HepG2 (cell line): ENCODE data around the gene SYTL2.

Experiments
- CTCF ChIP-seq: sonication (generic); formaldehyde crosslinking; IDR thresholded peaks from 2 replicates; pipeline ENCODE4 v1.5.0; 2020; ENCODE audit warnings: mild to moderate bottlenecking, missing genetic modification reagents, moderate library complexity
- GABPA ChIP-seq, 2 experiments: IDR thresholded peaks; 2 replicates each; pipeline ENCODE4 v1.6.1; 2011 to 2016; ENCODE audit warnings: low read depth in 2 of 2, low read length in 1 of 2, missing biosample characterization in 1 of 2, missing genetic modification characterization in 1 of 2
- GTF2F1 ChIP-seq: fragments of 150-350 bp; IDR thresholded peaks from 2 replicates; pipeline ENCODE4 v1.6.1; 2014; ENCODE audit warnings: low read length
- PATZ1 ChIP-seq: sonication (generic); formaldehyde crosslinking; IDR thresholded peaks from 2 replicates; pipeline ENCODE4 v1.4.0; 2020; ENCODE audit warnings: missing genetic modification reagents
- POLR2A ChIP-seq, 2 experiments: IDR thresholded peaks; 2 replicates each; pipeline ENCODE4 v1.6.1; 2011; ENCODE audit warnings: low read depth in 2 of 2, low read length in 2 of 2, mild to moderate bottlenecking in 1 of 2, moderate library complexity in 1 of 2; ENCODE audit not compliant: insufficient read depth in 1 of 2
- RAD21 ChIP-seq: fragments of 450-650 bp; formaldehyde crosslinking; IDR thresholded peaks from 2 replicates; pipeline ENCODE4 v1.5.0; 2020; ENCODE audit warnings: mild to moderate bottlenecking
- YEATS4 ChIP-seq: sonication (generic); formaldehyde crosslinking; IDR thresholded peaks from 2 replicates; pipeline ENCODE4 v1.4.0; 2020; ENCODE audit warnings: missing genetic modification reagents, borderline replicate concordance
- ZC3H13 ChIP-seq: sonication (generic); formaldehyde crosslinking; IDR thresholded peaks from 2 replicates; pipeline ENCODE4 v1.8.1; 2023; ENCODE audit warnings: mild to moderate bottlenecking, missing genetic modification reagents, moderate library complexity
- ZFP62 ChIP-seq: sonication (generic); formaldehyde crosslinking; IDR thresholded peaks from 2 replicates; pipeline ENCODE4 v1.4.0; 2020; ENCODE audit warnings: missing genetic modification reagents
- ZNF503 ChIP-seq: sonication (generic); formaldehyde crosslinking; IDR thresholded peaks from 2 replicates; pipeline ENCODE4 v1.4.0; 2020; ENCODE audit warnings: missing genetic modification reagents

GRCh38 chr11:85750646-85751045 lies 60.3 kb downstream of the SYTL2 start:
- TF ChIP-seq GABPA (IDR thresholded peaks at IDR 0.05; ENCODE audit: low read depth, low read length) (no peak), GABPA (CRISPR knock-in tag; IDR thresholded peaks at IDR 0.05; ENCODE audit: low read depth) (no peak), PATZ1 (CRISPR knock-in tag) (no peak), ZFP62 (no peak), POLR2A (IDR thresholded peaks at IDR 0.05; ENCODE audit: insufficient read depth in 1 of 2, low read depth in 2 of 2, low read length in 2 of 2) (no peak), CTCF (CRISPR knock-in tag) (no peak), RAD21 (no peak), GTF2F1 (no peak), ZNF503 (CRISPR knock-in tag) (no peak), ZC3H13 (no peak), YEATS4 (no peak)
